ENCODE data around the gene IFT88.
"Not testable (repeated sequence)": the region's sequence is repeated elsewhere in the genome, so short reads cannot be mapped to it uniquely, and the experiment has no call there.

IFT88 gene

DNA sequence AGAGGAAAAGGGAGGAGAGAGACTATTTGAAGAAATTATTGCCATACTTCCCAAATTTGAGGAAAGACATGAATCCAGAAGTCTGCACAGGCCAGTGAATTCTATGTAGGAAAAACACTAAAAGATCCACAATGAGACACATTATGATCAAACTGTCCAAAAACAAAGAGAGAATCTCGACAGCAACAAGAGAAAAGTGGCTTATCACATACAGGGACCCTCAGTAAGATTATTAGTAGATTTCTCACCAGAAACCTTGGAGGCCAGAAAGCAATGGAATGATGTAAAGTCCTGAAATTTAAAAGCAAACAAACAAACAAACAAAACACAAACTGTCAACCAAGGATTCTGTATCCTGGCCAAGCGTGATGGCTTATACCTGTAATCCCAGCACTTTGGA, 80.8 kb downstream of the IFT88 start:
- DNase-seq, result no peak

DNA sequence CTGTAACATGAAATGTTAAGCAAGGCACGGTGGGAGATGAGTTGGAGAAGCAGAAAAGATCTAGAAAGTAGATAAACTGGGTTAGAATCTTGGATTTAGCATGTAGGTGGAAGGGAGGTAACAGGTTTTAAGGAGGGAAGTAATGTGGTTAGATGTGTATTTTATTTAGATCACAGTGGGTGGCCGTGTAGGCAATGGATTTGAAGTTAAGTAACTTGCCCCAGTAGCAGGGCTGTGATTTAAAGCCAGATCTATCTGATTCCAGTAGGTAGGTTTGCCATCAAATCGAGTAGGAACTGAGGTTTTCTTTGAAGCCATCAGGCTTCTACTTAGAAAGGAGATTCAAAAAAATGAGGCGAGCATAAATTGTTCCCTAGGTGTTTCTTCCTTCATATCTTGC, 86.0 kb downstream of the IFT88 start:
- no peak for DNase-seq

DNA sequence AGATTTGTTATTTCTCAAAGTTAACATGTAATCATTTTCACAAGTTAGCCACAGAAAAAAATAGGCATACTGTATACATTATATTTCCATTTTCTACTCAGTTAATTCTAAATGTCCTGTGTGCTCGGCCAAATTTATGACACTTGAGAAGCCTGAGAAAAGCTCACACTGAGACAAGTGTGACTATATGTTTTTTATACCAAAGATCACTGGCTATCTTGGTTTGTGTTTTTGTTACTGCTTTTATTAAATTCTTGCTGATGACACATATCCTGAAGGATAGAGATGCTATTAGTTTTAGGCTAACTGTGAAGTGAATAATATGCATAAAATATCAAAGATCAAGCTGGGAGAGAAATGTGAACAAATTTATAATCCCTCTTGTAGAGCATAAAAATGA, 87.2 kb downstream of the IFT88 start:
- DNase-seq, result no peak

DNA sequence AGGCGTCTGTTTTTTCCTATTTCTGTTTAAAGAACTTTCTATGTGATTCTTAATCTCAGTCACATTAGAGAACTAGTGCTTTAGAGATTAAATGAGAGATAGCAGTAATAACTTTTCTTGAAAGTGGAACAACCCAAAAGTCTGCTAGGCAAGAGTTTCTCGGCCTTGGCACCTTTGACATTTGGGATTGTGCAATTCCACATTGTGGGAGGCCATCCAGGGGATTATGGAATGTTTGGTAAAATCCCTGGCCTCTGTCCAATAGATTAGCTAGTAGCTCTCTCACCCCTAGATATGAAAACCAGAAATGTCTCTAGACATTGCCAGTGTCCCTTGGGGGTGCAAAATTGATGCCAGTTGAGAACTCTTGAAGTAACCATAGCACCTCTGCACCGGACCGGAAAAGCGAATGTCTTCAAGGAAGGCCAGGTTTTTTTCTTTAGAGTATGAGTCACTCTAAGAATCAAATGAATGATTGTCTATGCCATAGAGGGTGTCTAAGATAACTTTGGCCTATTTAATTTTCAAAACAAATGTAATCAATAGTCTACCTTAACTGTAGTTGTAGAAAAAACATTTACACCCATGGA, 91.6 kb downstream of the IFT88 start:
- DNase-seq, result no peak

DNA sequence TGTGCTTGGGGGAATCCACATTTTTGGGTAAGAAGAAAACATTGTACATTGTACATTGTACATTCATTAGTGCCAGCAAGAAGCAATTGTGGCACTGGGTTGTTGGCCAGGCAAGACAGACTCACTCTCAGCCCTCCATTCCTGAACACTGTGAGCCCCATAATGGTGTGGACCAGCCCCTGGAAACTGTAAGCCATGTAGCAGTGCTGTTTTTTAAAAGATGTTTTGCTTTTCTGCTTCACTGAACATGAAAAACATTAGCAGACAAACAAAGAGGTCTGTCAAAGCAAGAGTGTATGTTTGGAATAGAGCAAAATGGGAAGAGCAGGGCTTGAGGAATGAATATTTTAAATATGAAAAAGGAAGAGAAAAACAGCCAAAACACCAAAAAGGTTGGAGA, 97.4 kb downstream of the IFT88 start:
- DNase-seq, result no peak

DNA sequence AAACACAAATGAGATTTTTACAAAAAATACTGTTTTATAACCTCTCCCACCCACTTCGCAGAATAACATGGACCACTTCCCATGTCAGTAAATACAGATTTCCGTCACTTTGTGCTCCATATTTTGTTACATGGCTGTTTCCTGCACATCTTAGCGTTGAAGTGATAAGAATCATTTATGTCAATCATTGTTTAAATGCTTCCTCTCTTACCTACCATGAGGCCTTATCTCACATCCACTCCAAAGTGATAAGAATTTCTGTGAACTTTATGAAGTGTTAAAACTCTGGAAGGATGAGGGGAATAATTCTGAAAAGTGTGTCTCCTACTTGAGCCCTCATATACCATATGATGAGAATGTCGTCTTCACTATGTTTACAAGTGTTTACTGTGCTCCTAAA, 100.0 kb downstream of the IFT88 start:
- no peak for DNase-seq

DNA sequence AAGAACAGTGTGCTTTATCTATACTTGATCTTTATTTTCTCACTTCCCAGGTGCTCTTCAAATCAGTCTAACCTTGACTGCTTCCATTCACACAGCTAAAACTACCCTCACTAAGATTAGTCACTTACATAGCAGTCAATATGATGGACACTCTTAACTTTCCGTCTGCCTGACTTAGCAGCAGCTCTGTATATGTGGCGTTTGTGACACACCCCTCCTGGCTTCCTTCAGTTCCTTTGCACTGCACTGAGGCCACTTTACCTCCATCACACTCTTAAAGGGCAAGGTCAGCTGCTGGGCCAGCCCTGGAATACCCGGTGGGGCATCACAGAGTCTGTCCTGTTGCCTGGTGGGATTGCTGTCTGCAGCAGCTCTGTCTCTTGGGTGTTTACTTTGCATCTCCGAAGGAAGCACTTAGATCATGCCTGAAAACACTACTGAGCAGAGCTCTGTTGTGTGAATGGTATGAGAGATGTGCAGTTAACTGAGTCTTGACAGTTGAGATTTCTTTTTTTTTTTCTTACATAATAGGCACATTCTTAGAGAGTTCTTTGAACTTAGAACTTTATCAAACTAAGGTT, 101.0 kb downstream of the IFT88 start:
- no peak for DNase-seq

DNA sequence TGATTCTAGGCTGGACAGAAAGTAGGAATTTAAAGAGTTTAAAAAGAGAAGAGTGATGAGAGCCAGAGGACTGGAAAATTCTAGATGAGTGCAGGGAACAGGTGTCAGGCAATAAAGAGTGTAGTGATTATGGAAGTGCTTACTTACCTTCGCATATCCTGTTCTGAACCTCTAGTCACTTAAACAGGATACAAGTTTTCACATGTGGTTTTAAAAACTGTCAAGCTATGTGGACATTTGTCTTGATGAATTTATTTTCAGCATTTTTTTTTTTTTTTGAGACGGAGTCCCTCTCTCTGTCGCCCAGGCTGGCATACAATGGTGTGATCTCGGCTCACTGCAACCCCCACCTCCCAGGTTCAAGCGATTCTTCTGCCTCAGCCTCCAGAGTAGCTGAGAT, 102.2 kb downstream of the IFT88 start:
- no peak for DNase-seq

DNA sequence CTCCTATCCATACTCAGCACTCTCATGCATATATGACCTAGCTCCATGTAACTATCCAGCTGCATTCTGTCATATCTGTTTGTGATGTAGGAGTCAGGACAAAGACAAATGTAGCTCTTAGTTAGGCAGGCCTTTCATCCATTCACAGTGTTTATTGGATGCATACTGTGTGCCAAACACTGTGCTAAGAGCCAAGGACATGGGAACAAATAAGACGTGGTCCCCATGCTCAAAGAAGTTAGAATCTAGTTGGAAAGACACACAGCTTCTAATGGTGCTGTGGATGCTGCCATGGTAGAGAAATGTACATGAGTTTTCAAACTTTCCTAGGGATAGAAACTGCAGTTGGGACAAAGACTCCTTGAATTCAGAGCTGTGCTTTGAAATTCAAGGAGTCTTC, 104.8 kb downstream of the IFT88 start:
- no peak for DNase-seq

DNA sequence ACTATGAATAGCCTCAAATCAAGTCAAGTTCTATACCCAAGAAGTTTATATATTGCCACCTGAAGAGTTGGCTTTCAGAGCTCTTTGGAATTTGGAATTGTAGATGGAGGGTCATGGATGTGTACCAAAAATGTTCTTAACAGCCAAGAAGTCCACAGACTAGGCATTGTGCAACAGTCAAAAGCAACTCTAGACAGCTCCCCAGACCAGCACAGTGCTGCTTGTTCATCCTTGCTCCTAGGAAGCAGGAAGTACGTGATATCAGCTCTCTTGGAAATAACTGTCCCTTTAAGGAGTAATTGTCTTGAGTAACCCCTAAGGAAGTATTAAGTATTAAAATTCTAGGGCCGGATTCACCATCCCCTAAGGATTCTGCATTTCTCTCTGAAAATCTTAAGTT, 105.8 kb downstream of the IFT88 start:
- DNase-seq, result peak in 1 of 2 experiments; percentile 19

DNA sequence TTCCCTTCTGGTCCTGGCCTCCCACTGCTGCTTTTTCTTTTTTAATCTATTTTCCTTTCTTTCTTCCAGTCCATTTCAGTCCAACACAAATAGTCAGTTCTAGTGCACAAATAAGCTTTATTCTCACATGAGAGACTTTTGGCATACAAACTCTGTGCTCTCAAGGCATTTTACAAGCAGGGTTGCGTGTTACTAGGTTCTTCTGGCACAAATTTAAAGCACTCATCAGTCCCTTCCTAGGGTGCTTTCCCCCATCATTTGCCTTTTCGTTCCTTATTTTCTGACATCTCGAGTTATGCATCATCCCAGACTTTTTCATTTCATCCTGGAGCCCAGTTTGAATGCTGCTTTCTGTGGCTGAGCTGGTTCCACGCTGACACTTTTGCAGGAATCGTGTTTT, 106.8 kb downstream of the IFT88 start:
- no peak for DNase-seq

DNA sequence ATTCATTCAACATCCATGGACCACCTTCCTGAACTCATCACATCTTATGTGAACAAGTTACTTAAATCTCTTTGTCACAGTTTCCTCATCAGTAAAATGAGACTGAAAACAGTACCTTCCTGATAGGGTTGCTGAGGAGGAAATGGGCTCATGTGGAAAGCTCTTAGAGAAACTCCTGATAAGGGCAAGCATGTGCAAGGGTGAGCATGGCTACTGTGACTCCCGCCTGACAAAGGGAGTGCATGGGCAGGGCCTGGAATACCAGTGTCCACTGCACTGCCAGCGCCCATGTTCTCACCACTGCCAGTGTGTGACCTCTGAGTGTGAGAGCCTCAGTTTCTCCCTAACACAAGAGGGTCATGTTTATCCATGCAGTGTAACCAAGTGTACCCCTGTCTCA, 109.3 kb downstream of the IFT88 start:
- no peak for DNase-seq

DNA sequence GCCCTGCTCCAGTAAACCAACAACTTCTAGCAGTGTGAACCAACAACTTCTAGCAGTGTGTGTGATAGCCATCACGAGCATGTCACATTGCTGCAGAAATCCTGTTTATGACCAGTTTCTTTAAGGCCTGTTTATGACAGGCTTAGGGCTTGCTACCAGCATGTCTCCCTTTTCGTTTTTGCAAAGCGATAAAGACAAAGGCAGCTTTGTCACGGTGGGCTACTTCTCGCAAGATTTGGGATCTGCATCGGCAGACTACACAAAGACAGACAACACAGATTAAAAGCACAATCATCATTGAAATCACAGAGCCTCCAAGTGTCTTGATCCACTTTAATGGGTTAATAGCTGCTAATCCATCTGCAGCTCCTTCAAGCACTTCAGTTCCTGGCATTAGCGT, 111.6 kb downstream of the IFT88 start:
- DNase-seq, result not testable (repeated sequence)

DNA sequence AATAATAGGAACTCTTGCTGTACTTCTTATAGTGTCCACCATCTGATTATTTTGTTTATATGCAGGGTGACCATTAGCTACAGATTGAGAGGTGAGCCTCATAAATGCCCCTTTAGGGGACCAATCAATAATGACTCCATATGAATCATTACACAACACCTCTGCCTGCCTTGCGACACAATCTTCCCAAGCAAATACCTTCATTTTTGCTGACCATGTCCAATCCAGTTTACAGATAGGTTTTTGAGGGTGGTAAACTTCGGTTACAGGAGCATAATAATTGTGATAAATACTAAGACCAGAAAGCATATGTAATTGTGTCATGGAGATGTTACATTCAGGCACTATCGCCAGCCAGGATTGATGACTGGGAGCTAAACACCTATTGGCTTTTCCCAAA, 112.9 kb downstream of the IFT88 start:
- DNase-seq, result no peak

DNA sequence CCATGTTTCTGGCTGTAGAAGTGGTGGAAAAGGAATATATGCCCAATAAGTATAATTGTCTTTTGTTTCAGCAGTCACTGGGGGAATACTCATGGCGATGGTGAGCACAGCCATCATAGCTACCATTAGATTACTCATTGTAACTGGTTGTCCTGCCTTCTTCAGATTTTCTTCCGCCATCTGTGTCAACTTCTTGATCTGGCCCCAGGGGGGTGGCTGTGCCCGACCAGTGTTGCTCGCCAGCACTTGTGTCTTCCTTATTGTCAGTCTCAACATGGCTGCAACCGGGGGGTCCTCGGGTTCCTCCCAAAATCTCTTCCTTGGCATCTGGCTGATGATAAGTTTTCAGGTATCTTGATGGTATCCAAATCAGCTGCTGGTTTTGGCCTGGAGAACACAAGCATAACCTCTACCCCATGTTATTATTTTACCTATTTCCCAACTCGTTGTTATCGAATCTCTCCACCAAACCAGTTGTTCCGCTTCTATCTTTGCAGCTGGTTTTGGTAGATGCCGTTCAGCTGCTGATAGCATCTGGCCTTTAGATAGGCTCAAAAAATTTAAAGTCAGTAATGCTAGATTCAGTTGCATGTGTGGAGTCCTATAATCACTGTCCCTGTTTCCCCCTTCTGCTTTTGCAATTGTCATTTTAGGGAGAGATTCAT, 113.6 kb downstream of the IFT88 start:
- no peak for DNase-seq

DNA sequence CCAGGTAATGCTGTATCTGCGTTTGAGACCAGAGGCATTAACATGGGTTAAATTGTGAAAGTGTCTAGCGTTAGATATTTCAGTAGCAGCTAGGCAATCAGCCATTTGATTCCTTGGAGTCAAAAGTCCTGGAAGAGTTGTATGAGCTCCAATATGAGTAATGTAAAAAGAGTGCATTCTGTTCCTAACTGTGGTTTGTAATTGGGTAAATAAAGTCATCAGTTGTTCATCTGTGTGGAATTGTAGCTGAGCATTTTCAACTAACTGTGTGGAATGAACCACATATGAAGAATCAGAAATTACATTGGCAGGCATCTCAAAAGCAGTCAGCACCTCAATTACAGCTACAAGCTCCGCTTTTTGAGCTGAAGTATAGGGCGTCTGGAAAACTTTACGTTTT, 114.5 kb downstream of the IFT88 start:
- DNase-seq, result not testable (repeated sequence)

DNA sequence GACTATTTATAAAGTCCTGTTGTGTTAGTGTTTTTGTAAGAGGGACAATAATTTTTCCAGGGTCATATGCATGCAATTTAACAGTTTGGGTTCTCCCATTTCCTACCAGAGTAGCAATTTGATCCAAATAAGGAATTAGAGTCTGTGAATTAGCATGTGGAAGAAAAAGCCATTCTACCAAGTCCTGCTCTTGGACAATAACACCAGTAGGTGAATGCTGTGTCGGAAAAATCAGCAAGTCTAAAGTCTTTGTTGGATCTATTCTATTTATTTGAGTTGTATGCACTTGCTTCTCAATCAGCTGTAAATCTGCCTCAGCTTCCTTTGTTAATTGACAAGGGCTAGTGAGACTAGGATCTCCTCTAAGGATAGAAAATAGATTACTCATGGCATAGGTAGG, 115.1 kb downstream of the IFT88 start:
- DNase-seq, result no peak

DNA sequence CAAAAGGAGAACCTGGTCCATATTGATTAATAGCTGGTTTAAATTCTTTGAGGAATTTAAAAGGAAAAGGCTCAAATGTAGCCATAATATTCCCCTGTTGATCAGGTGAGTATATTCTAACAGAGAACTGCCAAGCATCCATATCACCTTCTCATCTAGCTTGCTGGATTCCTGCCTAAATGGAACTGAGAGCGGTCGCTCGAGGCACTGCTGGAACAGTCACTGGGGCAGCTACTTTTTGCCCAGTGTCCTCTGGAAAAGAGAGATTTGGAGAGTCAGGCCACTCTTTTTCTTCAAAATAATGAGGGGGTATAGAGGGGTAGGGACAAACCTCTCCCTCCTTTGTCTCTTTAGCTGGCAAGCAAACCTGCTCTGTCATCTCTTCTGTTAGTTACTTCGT, 117.1 kb downstream of the IFT88 start:
- no peak for DNase-seq

DNA sequence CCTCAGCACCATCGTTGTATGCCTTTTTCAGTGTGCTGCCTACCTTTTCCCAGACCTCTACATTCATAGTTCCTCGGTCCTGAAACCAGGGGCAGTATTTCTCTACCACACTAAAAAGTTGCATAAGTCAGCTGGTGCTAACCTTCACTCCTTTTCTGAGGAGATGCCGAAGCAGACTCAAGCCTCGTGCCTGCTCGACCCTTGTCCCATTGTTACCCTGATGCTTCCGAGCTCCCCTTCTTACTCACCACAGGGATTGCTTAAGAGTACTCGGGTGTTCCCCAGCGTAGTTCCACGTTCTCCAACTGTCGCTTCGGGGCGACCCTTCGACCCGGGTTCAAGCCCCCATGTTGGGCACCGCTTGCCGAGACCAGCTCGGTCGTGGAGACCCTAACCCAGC, 117.6 kb downstream of the IFT88 start:
- DNase-seq, result no peak

DNA sequence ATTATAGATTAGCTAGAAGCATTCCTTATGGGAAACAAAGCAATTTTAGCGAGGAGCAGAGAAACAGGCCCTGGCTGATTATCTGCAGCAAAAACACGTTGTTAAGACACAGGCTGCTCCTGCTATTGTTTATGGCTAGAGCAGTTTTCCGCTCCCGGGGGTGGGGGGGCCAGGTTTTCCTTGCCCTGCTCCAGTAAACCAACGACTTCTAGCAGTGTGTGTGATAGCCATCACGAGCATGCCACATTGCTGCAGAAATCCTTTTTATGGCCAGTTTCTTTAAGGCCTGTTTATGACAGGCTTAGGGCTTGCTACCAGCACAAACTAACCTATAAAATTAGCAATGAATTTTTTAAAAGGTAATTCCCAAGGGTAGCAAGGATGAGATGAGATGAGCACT, 118.1 kb downstream of the IFT88 start:
- DNase-seq, result no peak

DNA sequence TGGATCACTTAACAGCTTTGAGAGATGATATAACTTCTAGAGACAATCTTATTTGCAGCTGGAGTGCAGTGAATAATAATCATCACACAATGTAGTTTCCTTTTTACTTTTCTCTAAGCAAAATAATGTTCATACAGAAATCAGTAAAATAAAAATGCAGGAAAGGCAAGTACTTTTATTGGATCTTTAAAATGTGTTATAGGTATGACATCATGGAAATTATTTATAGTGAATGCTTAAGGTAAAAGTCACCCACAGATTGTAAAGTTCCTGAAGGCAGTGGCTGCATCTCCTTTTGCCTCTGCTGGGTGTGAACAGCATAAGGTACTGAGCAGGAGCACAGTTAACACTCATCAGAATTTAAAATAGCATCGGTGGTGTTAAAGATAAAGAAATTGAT, 119.2 kb downstream of the IFT88 start:
- DNase-seq, result no peak

DNA sequence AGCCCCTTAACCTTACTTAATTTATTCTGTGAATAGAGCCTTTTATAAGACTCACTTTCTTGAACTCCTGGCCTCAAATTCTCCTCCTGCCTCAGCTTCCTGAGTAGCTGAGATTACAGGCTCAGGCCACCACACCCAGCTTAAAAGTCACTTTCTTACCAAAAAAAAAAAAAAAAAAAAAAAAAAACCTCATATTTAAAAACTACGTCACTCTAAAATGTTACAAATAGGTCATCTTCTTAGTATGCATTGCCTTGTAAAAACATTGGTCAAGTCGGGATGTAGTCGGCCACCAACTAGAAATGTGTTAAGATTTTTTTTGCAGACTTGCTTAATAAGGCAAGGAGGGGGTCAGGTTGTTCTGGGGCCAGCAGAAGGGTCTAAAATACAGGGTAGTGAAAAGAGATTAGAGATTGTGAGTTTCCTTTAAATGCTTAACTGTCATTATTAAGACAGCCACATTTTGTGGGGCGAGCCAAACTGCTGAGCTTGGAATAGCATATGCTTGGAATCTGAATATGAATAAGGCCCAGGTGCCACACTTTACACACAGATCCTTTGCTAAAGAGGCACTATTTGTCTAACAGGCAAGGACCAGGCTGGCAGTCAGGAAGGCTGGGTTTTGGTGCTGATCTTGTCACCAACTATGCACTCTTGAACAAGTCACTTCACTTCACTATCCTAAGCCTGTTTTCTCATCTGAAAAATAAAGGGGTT, 120.1 kb downstream of the IFT88 start:
- no peak for DNase-seq

DNA sequence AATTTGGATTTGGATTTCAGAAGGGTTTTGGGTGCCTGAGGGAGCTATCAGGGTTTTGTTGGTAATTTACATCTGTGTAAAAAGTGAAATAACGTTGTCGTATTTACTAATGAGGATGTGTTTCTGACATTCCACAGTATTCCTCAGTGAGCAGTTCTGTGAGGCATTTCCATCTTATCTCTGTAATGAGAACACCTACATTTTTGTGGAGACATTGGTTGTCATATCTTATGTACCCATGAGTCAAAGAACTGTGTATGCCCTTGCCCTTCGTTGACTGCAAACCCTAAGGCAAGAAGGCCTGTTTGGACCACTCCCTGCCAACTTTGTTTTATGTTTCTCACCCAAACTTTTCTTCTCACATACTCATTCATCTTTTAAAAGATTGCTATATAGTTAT, 122.3 kb downstream of the IFT88 start:
- no peak for DNase-seq

DNA sequence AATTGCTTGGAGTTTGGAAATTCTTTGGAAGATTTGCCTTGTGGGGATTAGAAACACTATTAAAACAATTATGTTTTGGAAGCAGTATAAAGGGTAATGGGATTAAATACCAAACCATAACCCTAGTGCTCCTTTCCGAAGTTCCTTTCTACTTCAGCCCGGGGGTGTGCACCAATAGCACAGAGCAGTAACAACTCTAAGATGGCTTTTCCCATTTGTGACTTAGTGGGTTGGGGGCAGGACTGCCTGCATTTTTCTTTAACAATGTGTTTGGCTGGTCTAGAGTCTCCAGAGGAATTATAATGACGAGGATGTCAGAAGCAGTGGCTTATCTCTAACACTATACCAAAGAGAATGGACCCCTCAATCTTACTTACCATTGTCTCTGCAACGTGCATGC, 124.7 kb downstream of the IFT88 start:
- DNase-seq, result no peak
